ENCODE measurements around the gene NPM1.

Gene NPM1

DNA sequence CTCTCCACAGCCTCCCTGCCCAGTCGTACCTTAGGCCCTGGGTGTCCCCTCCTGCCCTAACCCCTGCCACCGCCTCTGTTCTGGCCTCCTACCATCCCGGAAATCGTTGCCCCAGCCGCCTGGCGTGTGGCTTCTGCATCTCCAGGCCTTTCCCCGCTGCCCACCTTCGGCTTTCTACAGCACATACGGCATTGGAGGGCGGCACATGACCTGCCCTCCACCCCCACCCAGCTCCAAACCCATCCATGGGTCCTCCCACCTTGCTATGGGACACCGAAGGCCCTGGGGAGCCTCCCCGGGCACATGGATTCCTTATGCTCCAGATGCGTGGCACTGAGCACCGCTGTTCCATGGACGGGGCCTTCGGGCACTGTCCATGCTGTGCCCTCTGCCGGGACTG, 63.8 kb downstream of the NPM1 start:
- no peak overlapping the region for H3K4me3 ChIP-seq (ENCODE audit: low read depth, low read length)
- TF ChIP-seq, protein P1, sequence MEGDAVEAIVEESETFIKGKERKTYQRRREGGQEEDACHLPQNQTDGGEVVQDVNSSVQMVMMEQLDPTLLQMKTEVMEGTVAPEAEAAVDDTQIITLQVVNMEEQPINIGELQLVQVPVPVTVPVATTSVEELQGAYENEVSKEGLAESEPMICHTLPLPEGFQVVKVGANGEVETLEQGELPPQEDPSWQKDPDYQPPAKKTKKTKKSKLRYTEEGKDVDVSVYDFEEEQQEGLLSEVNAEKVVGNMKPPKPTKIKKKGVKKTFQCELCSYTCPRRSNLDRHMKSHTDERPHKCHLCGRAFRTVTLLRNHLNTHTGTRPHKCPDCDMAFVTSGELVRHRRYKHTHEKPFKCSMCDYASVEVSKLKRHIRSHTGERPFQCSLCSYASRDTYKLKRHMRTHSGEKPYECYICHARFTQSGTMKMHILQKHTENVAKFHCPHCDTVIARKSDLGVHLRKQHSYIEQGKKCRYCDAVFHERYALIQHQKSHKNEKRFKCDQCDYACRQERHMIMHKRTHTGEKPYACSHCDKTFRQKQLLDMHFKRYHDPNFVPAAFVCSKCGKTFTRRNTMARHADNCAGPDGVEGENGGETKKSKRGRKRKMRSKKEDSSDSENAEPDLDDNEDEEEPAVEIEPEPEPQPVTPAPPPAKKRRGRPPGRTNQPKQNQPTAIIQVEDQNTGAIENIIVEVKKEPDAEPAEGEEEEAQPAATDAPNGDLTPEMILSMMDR (IDR thresholded peaks at IDR 0.05; ENCODE audit: low read depth, low read length), result no peak

DNA sequence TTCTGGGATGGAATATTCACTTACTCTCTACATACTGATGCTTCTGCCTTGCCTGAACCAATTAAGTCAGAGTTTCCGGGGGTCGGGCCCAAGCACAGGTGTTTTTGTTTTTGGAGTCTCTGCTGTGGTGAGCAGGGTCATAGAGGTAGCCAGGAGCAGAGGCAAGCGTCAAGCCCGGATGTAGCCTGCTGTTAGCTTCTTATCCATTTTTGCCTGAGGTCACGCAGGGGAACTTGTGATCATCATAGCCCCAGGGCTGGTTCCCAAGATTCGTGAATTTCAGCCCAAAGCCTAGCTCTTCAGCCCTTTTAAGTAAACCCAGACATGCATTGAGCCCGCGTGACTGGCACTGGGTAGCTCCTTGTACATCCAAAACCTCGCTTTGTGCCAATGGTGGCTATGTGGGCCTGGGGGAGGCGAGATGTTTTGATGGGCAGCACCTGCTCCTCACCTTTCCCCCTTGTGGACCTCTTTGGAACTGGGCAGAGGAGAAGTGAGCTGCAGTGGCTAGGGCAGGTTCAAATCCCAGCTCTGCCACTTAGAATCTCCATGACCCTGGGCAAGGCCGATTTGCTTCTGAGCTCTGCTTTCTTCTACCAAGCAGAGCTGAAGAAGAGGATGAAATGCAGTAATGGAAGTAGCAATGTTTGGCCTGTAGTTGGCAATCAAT, 65.5 kb downstream of the NPM1 start:
- TF ChIP-seq, protein P1 (IDR thresholded peaks at IDR 0.05; ENCODE audit: low read depth, low read length), result no peak
- no peak overlapping the region for H3K4me3 ChIP-seq (ENCODE audit: low read depth, low read length)

DNA sequence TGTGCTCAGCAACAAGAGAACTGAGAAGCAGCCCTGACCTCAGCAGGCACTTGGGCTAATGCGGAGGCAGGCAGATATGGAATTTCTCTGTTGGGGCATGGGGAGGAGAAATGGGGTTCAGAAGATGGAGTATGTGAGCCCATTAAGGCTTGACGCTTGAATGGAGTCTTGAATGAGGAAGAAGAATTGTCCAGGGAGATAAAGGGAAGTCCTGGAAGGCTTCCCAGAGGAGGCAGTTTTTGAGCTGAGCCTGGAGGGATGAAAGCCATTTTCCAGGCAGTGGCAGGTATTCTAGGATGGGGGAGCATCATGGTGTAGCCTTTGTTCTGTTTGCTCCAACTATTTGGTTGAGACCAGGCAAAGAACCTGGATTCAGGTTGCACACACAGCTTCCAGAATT, 66.3 kb downstream of the NPM1 start:
- H3K4me3 ChIP-seq (ENCODE audit: low read depth, low read length), result no peak overlapping the region
- TF ChIP-seq, protein P1 (IDR thresholded peaks at IDR 0.05; ENCODE audit: low read depth, low read length), result no peak

DNA sequence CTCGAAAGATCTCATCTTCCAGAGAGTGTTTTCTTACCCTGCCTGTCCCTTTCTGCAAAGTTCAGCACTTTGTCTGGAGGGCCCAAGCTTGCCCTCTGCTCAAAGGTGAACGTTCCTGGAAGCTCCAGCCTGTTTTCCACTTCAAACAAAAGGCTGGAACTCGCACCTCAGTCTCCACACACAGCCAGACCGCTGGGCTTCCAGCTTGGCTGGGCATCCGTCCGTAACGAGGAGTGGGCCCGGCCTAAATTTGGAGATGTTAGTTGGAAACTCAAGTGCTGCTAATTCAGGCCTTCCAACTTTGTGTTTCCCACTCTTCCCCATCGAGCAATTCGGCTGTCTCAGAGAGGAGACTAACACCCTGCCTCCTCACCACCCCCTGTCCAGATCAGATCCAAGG, 66.9 kb downstream of the NPM1 start:
- TF ChIP-seq, protein P1 (IDR thresholded peaks at IDR 0.05; ENCODE audit: low read depth, low read length), result no peak
- no peak overlapping the region for H3K4me3 ChIP-seq (ENCODE audit: low read depth, low read length)

DNA sequence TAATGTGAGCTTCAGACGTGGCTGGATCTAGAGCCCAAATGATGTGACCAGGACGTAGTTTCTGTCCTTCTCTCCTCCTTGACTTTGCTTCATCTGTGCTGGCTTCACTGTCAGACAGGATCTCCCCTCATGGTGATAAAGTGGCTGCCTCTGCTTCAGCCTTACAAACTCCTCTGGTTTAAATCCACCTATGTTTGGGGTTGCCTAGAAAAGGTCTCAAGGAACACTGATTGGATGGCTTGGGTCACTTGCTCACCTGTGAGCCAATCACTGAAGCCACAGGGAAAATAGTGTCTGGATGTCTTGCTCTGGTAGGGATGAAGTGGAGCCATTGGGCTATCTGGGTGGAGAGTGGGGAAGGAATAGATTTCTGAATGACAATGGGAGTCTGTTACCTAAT, 67.9 kb downstream of the NPM1 start:
- TF ChIP-seq, protein P1 (IDR thresholded peaks at IDR 0.05; ENCODE audit: low read depth, low read length), result no peak
- no peak overlapping the region for H3K4me3 ChIP-seq (ENCODE audit: low read depth, low read length)

DNA sequence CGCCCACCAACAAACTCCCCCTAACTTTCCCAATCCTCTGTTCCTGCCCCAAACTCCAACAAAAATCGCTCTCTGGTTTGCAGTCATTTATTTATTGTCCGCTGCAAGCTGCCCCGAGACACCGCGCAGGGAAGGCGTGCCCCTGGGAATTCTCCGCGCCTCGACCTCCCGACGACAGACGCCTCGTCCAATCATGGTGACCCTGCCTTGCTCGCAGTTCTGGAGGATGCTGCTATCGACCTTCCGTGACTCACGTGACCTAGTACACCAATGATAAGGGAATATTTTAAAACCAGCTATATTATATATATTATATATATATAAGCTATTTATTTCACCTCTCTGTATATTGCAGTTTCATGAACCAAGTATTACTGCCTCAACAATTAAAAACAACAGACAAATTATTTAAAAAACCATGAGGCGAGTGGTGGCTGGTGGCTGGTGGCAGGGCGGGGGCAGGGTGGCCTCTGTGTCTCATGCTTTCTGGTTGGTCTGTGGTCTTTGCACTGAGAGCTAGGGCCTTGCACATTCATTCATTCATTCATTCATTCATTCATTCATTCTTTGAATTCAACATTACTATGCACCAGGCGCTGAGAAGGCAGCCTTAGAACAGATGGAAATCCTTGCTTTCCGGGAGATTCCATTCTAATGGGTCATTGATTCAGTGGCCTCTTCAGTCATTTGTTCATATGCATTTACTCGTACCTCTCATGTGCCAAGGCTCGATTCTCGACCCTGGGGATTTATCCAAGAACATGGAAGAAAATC, 69.7 kb downstream of the NPM1 start:
- H3K4me3 ChIP-seq (ENCODE audit: low read depth, low read length), result no peak overlapping the region
- TF ChIP-seq, protein P1 (IDR thresholded peaks at IDR 0.05; ENCODE audit: low read depth, low read length), result no peak

DNA sequence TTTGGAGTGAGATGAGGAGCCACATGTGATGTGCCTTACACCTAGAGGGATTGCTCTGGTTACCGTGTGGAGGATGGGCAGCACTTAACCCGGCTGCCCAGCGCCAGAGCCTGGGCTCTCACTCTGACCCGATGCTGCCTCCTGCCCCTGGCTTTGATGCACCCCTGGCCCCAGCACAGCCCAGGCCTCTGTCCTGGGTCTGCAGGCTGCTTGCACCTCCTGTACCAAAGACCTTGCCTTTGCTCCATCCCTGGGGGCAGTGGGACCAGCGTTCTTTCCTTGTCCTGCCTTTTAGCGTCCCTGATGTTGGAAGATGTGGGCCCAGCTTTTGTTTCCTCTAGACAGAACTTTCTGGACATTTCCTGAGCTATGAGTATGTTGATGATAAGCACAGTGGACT, 72.2 kb downstream of the NPM1 start:
- TF ChIP-seq, protein P1 (IDR thresholded peaks at IDR 0.05; ENCODE audit: low read depth, low read length), result no peak

More for the DNA sequence above, 72.2 kb downstream of the NPM1 start:
- H3K4me3 ChIP-seq (ENCODE audit: low read depth, low read length), result no peak overlapping the region
